HCT116 (cell line): ENCODE results near the gene PDK2. TPM values are rescaled to one million over a fixed set of nuclear protein-coding genes. Genes with fewer than 3 reads are reported as not detected.

Experiments used
- ATAC-seq: fragments of 200-7000 bp; cut with Tn5 transposase; 2 replicates; pipeline ENCODE4 v1.9.1; 2020; ENCODE audit warnings: mild to moderate bottlenecking, moderate library complexity
- BruUV-seq: library from RNA; stranded (reverse); fragments of 400-500 nt; replicated peaks from 2 replicates; lab custom pipeline; 2021; lab: Mats Ljungman, UMichigan
- CTCF ChIA-PET: fragments of 300-600 bp; sonication (Branson Sonifier 250); formaldehyde crosslinking; loops from one replicate; lab custom pipeline; 2021; ENCODE audit warnings: antibody characterized with exemption; lab: Charles Lee
- POLR2A ChIA-PET: fragments of 300-600, 350-600 bp; sonication (Branson Sonifier 250); formaldehyde crosslinking; loops from one replicate; lab custom pipeline; 2021; ENCODE audit warnings: antibody characterized with exemption; lab: Charles Lee
- RAD21 ChIA-PET, 2 experiments: fragments of 300-600 bp; sonication (Branson Sonifier 250); formaldehyde crosslinking; loops; one replicate each; lab custom pipeline; 2023; ENCODE audit warnings: low total read pairs in 2 of 2; ENCODE audit not compliant: uncharacterized antibody in 2 of 2, unreplicated experiment in 2 of 2, low non-redundant PET in 1 of 2; lab: Charles Lee
- DNase-seq: peaks from one replicate; pipeline ENCODE4 v3.0.0-alpha.2; 2010; ENCODE audit warnings: low read depth, low spot score
- H2AFZ ChIP-seq: fragments of 200-600 bp; shearing (Covaris generic), sonication (generic); 2 replicates; pipeline ENCODE4 v1.6.1; 2017; ENCODE audit warnings: low read depth, mixed run types, mixed read lengths, antibody characterized with exemption, low read length; ENCODE audit not compliant: poor library complexity, severe bottlenecking
- H3K27ac ChIP-seq: 2 replicates; pipeline ENCODE4 v1.5.1; 2012; ENCODE audit warnings: low read depth, low read length
- H3K27me3 ChIP-seq: fragments of 200-600 bp; sonication (generic); 2 replicates; pipeline ENCODE4 v1.6.1; 2016; ENCODE audit warnings: mixed run types, low read length, mixed read lengths; ENCODE audit not compliant: insufficient read depth
- H3K36me3 ChIP-seq, 2 experiments: fragments of 200-500 bp in 1 of 2; fragments of 200-600 bp in 1 of 2; sonication (Bioruptor generic) in 1 of 2; sonication (generic) in 1 of 2; 2 replicates each; pipeline versions ENCODE4 v1.5.1 to v1.6.1; 2014 to 2016; ENCODE audit warnings: low read length in 2 of 2, inconsistent platforms in 1 of 2, mixed read lengths in 1 of 2, mixed run types in 1 of 2; ENCODE audit not compliant: insufficient read depth in 2 of 2, control insufficient read depth in 1 of 2
- H3K4me1 ChIP-seq, 2 experiments: fragments of 200-600 bp in 1 of 2; sonication (generic) in 1 of 2; 2 replicates each; pipeline versions ENCODE4 v1.5.1 to v1.6.1; 2012 to 2017; ENCODE audit warnings: low read length in 2 of 2, inconsistent platforms in 1 of 2, mild to moderate bottlenecking in 1 of 2, mixed read lengths in 1 of 2, mixed run types in 1 of 2, moderate library complexity in 1 of 2; ENCODE audit not compliant: insufficient read depth in 2 of 2, control insufficient read depth in 1 of 2
- H3K4me2 ChIP-seq: fragments of 200-600 bp; sonication (generic); 2 replicates; pipeline ENCODE4 v1.6.1; 2017; ENCODE audit warnings: mixed run types, low read length, mixed read lengths
- H3K4me3 ChIP-seq, 2 experiments: fragments of 200-600 bp in 1 of 2; sonication (generic) in 1 of 2; replicated peaks in 1 of 2; 2 replicates each; pipeline ENCODE4 v1.5.1; 2011 to 2016; ENCODE audit warnings: low read length in 2 of 2, control low read depth in 1 of 2, low read depth in 1 of 2, mild to moderate bottlenecking in 1 of 2, mixed read lengths in 1 of 2, mixed run types in 1 of 2
- H3K79me2 ChIP-seq: fragments of 200-600 bp; sonication (generic); 2 replicates; pipeline ENCODE4 v1.6.1; 2017; ENCODE audit warnings: mild to moderate bottlenecking, mixed run types, low read length, moderate library complexity, mixed read lengths; ENCODE audit not compliant: insufficient read depth
- H3K9ac ChIP-seq: fragments of 200-600 bp; sonication (generic); 2 replicates; pipeline ENCODE4 v1.6.1; 2016; ENCODE audit warnings: low read length, mixed read lengths
- H3K9me2 ChIP-seq: fragments of 200-600 bp; sonication (generic), shearing (Covaris generic); 2 replicates; pipeline ENCODE4 v1.6.1; 2017; ENCODE audit warnings: mixed run types, mild to moderate bottlenecking, moderate library complexity; ENCODE audit not compliant: insufficient read depth
- H3K9me3 ChIP-seq, 2 experiments: fragments of 200-500 bp in 1 of 2; fragments of 200-600 bp in 1 of 2; sonication (Bioruptor generic) in 1 of 2; sonication (generic) in 1 of 2; 2 replicates each; pipeline ENCODE4 v1.6.1; 2014 to 2017; ENCODE audit warnings: low read length in 2 of 2, mixed read lengths in 2 of 2, inconsistent platforms in 1 of 2, low read depth in 1 of 2, mild to moderate bottlenecking in 1 of 2, mixed run types in 1 of 2, moderate library complexity in 1 of 2; ENCODE audit not compliant: control insufficient read depth in 1 of 2, insufficient read depth in 1 of 2
- H4K20me1 ChIP-seq: fragments of 200-600 bp; sonication (generic), shearing (Covaris generic); 2 replicates; pipeline ENCODE4 v1.6.1; 2017; ENCODE audit warnings: mixed run types, mild to moderate bottlenecking, moderate library complexity; ENCODE audit not compliant: insufficient read depth
- CBX3 ChIP-seq: IDR thresholded peaks from 2 replicates; pipeline ENCODE4 v1.6.1; 2012; ENCODE audit warnings: low read depth
- CTCF ChIP-seq, 3 experiments: fragments of 200-600 bp in 1 of 3; sonication (generic) in 1 of 3; IDR thresholded peaks in 2 of 3; conservative IDR thresholded peaks in 1 of 3; 2 replicates each; pipeline ENCODE4 v1.5.1; 2012 to 2017; ENCODE audit warnings: low read depth in 2 of 3, low read length in 2 of 3, antibody characterized with exemption in 1 of 3, borderline replicate concordance in 1 of 3, control low read depth in 1 of 3, mild to moderate bottlenecking in 1 of 3, mixed read lengths in 1 of 3, mixed run types in 1 of 3, moderate library complexity in 1 of 3; ENCODE audit not compliant: insufficient read depth in 1 of 3
- EGR1 ChIP-seq: IDR thresholded peaks from 2 replicates; pipeline ENCODE4 v1.6.1; 2012; ENCODE audit warnings: low read depth
- EZH2 ChIP-seq: fragments of 200-600 bp; sonication (generic); IDR thresholded peaks from 2 replicates; pipeline ENCODE4 v1.6.1; 2017; ENCODE audit warnings: antibody characterized with exemption, mixed run types
- EZH2phosphoT487 ChIP-seq: fragments of 200-600 bp; IDR thresholded peaks from 2 replicates; pipeline ENCODE4 v1.6.1; 2018; ENCODE audit warnings: antibody characterized with exemption, borderline replicate concordance
- POLR2AphosphoS5 ChIP-seq: IDR thresholded peaks from 2 replicates; pipeline ENCODE4 v1.6.1; 2011; ENCODE audit warnings: mild to moderate bottlenecking, low read depth, low read length, moderate library complexity
- RAD21 ChIP-seq: IDR thresholded peaks from 2 replicates; pipeline ENCODE4 v1.6.1; 2012; ENCODE audit warnings: low read depth, mild to moderate bottlenecking
- SP1 ChIP-seq: IDR thresholded peaks from 2 replicates; pipeline ENCODE4 v1.6.1; 2012; ENCODE audit warnings: low read depth
- YY1 ChIP-seq: IDR thresholded peaks from 2 replicates; pipeline ENCODE4 v1.6.1; 2011; ENCODE audit warnings: low read length, low read depth, moderate library complexity, mild to moderate bottlenecking; ENCODE audit not compliant: insufficient replicate concordance; ENCODE audit errors: extremely low read depth
- ZFX ChIP-seq: fragments of 450-650 bp; IDR thresholded peaks from 2 replicates; pipeline ENCODE4 v1.6.1; 2017
- ZNF274 ChIP-seq: fragments of 200-500 bp; sonication (Bioruptor generic); IDR thresholded peaks from 2 replicates; pipeline ENCODE4 v1.6.1; 2014; ENCODE audit warnings: mild to moderate bottlenecking, low read depth, low read length, inconsistent platforms
- intact Hi-C: fragments of 100-400 bp; cut with micrococcal nuclease; formaldehyde crosslinking; loops from 2 replicates; pipeline ENCODE4 v1.10.0; 2022
- total RNA-seq: library from RNA; stranded (reverse); gene quantifications from one replicate; pipeline ENCODE4 v1.2.1, GENCODE V29; 2021; ENCODE audit not compliant: unreplicated experiment
- TF ChIP-seq, protein P1 (sequence below): IDR thresholded peaks from 2 replicates; pipeline ENCODE4 v1.6.1; 2012; ENCODE audit warnings: low read depth
- TF ChIP-seq, protein P2 (sequence below): IDR thresholded peaks from 2 replicates; pipeline ENCODE4 v1.6.1; 2012

The PDK2 gene
- total RNA-seq, 1 experiment from 2014 or later: 39.1 TPM

- POLR2A ChIA-PET: no interaction called here
- peak overlapping the region; percentile 42 for H3K4me2 ChIP-seq
These were observed 5.8 kb downstream of the PDK2 start for GRCh38 chr17:50100921-50101345.

More at GRCh38 chr17:50100921-50101345, 5.8 kb downstream of the PDK2 start:
- H3K27ac ChIP-seq: peak overlapping the region; percentile 38; the same call in 1 of the 2 replicates
- H3K9ac ChIP-seq: no peak overlapping the region
- H3K36me3 ChIP-seq: peaks cover 0 to 7% of the 10 kb centered on the region in 2 experiments; a peak in 2 of 4 replicates
- no peaks in the 10 kb centered on the region for H4K20me1 ChIP-seq
- DNase-seq (no peak), ATAC-seq (peak; percentile 29)
- H3K9me2 ChIP-seq: no peaks in the 10 kb centered on the region
- CTCF ChIA-PET: interaction anchor here (1.2 to 1.7 kb wide), 2 partner anchors 14 to 77 kb away, joined by 4 to 7 read pairs; no protein-coding TSS in a partner anchor
- H3K79me2 ChIP-seq: 0 out of 2 replicates have a peak, but pooled peaks cover under 1% of the 10 kb centered on the region
- BruUV-seq: no TSS peak
- TF ChIP-seq ZFX: no peak
- TF ChIP-seq EZH2: no peak
- TF ChIP-seq YY1: no peak
- TF ChIP-seq RAD21: no peak
- TF ChIP-seq POLR2AphosphoS5: no peak
- TF ChIP-seq ZNF274: no peak
- no peak for TF ChIP-seq CBX3
- no peak for TF ChIP-seq EGR1
- TF ChIP-seq SP1: no peak
- TF ChIP-seq, protein P1, sequence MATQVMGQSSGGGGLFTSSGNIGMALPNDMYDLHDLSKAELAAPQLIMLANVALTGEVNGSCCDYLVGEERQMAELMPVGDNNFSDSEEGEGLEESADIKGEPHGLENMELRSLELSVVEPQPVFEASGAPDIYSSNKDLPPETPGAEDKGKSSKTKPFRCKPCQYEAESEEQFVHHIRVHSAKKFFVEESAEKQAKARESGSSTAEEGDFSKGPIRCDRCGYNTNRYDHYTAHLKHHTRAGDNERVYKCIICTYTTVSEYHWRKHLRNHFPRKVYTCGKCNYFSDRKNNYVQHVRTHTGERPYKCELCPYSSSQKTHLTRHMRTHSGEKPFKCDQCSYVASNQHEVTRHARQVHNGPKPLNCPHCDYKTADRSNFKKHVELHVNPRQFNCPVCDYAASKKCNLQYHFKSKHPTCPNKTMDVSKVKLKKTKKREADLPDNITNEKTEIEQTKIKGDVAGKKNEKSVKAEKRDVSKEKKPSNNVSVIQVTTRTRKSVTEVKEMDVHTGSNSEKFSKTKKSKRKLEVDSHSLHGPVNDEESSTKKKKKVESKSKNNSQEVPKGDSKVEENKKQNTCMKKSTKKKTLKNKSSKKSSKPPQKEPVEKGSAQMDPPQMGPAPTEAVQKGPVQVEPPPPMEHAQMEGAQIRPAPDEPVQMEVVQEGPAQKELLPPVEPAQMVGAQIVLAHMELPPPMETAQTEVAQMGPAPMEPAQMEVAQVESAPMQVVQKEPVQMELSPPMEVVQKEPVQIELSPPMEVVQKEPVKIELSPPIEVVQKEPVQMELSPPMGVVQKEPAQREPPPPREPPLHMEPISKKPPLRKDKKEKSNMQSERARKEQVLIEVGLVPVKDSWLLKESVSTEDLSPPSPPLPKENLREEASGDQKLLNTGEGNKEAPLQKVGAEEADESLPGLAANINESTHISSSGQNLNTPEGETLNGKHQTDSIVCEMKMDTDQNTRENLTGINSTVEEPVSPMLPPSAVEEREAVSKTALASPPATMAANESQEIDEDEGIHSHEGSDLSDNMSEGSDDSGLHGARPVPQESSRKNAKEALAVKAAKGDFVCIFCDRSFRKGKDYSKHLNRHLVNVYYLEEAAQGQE: no peak
- no peak for TF ChIP-seq CTCF (IDR thresholded peaks at IDR 0.05 in 2 of 3, conservative IDR thresholded peaks at IDR 0.05 in 1 of 3; ENCODE audit: borderline replicate concordance in 1 of 3, insufficient read depth in 1 of 3, low read depth in 2 of 3, low read length in 2 of 3)
- TF ChIP-seq EZH2phosphoT487: no peak
- TF ChIP-seq, protein P2, sequence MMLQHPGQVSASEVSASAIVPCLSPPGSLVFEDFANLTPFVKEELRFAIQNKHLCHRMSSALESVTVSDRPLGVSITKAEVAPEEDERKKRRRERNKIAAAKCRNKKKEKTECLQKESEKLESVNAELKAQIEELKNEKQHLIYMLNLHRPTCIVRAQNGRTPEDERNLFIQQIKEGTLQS: no peak
- no peak overlapping the region for H2AFZ ChIP-seq
- H3K9me3 ChIP-seq: no peaks in the 10 kb centered on the region
- H3K4me1 ChIP-seq: peaks cover 37 to 38% of the 10 kb centered on the region in 2 experiments
- H3K27me3 ChIP-seq: no peaks in the 10 kb centered on the region
- no peak overlapping the region for H3K4me3 ChIP-seq
- RAD21 ChIA-PET: no interaction called here
- intact Hi-C loops: no loop called here
